LNCaP clone FGC (cell line): Measurements from ENCODE around the gene ATP2A1.
"Not testable (repeated sequence)": the region's sequence is repeated elsewhere in the genome, so short reads cannot be mapped to it uniquely, and the experiment has no call there.

Experiments used
- DNase-seq: peaks from one replicate; pipeline ENCODE4 v3.0.0-alpha.2; 2011; ENCODE audit warnings: low read depth
- H3K4me3 ChIP-seq: 2 replicates; pipeline ENCODE4 v1.5.1; 2011; ENCODE audit warnings: mild to moderate bottlenecking, low read depth, low read length, control low read depth
- TF ChIP-seq, protein P1 (sequence below): IDR thresholded peaks from 2 replicates; pipeline ENCODE4 v1.5.1; 2012; ENCODE audit warnings: mild to moderate bottlenecking; ENCODE audit not compliant: control insufficient read depth, insufficient read depth; ENCODE audit errors: extremely low read depth

ATP2A1 gene

GRCh38 chr16:28923231-28923587 lies 44.9 kb downstream of the ATP2A1 start:
- peak overlapping the region; percentile 81 for H3K4me3 ChIP-seq
- TF ChIP-seq, protein P1, sequence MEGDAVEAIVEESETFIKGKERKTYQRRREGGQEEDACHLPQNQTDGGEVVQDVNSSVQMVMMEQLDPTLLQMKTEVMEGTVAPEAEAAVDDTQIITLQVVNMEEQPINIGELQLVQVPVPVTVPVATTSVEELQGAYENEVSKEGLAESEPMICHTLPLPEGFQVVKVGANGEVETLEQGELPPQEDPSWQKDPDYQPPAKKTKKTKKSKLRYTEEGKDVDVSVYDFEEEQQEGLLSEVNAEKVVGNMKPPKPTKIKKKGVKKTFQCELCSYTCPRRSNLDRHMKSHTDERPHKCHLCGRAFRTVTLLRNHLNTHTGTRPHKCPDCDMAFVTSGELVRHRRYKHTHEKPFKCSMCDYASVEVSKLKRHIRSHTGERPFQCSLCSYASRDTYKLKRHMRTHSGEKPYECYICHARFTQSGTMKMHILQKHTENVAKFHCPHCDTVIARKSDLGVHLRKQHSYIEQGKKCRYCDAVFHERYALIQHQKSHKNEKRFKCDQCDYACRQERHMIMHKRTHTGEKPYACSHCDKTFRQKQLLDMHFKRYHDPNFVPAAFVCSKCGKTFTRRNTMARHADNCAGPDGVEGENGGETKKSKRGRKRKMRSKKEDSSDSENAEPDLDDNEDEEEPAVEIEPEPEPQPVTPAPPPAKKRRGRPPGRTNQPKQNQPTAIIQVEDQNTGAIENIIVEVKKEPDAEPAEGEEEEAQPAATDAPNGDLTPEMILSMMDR = no peak
- peak; percentile 67 for DNase-seq

DNA sequence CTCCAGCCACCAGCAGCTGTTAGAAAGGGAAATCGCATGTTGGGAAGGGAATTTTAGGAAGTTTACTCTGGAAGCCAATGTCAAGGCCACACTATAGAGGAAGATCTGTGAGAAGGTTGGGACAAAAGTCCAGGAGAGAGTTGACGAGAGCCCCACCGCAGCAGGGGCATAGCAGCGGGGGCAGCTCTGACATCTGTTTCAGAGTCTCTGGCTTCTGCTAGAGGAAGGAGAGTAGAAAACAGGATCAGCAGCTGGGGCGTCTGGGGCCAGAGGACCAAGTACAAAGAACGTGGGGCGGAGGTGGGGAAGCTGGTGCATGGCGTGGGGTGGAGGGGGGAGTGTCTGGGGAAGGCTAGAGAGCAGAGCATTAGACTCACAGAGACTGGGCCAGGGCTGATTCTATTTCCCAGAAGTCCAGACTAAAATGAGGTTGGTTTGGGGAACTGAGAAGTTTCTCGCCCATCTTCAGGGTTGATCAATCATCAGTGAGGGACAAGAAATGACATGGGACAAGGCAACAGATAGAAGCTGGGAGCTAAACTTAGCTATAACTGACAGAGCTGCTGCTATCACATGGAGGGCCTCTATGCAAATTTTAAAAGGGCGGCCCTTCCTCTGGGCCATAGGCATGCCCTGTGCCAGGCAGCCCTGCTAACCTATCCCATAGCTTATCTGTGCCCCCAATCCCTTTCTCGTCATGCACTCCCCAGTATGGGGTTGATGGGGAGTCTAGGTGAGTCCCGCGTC lies 45.5 kb downstream of the ATP2A1 start:
- DNase-seq = no peak
- H3K4me3 ChIP-seq = peak overlapping the region; percentile 81
- TF ChIP-seq, protein P1 = no peak

DNA sequence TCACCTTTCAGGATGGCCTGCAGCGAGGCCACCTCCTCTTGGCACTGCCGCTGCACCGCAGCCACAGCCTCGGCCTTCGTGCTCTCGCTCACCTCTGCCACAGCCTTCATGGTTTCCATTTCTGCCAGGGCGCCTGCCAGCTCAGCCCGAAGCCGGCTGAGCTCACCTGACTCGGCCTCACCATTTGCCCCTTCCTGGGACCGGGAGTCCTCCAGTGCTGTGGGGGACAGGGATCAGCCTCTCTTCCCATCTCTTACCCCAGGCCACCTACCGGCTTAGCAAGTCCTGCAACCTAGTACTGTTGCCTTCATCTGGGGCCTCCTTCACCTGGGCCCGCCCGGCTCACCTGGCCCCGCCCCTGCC lies 46.1 kb downstream of the ATP2A1 start:
- no peak for DNase-seq
- TF ChIP-seq, protein P1 = no peak
- peak overlapping the region; percentile 81 for H3K4me3 ChIP-seq

DNA sequence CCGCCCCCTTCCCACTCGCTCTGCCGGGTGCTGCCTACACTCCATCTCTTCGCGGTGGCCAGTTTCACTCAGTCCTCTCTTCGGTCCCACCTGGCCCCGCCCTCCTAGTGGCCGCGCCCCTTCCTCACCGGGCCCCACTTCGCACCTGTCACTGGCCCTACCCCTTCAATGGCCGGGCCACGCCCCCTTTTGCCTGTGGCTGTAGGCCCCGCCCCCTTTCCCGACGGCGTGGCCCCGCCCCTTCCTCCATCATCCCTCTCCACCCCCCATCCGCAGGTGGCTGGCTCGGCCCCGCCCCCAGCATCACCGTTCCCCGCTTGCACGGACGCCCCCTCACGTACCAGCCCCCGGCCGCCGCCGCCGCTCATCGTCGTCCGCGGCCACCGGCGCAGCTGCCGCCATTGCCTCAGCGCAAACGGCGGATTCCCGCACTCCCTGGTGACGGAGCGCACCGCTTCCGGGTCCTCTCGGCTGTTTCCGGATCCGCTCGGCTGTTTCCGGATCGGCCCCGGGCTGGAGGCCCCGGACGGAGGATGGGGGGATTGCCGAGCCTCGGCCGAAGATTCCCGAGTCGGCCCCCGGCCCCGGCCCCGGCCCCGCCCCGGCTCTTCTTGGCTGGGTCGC lies 46.6 kb downstream of the ATP2A1 start, which contains the start of gene RABEP2:
Gene RABEP2 (minus strand): TSS at position 477 of the 624 bp plus-strand sequence. CDS start 75 bp downstream, at position 402.
- DNase-seq = peak; percentile 93
- TF ChIP-seq, protein P1 = no peak
- H3K4me3 ChIP-seq = peak within 1 kb of the TSS; percentile 81

GRCh38 chr16:28925386-28926228 lies 47.3 kb downstream of the ATP2A1 start:
- peak overlapping the region; percentile 81 for H3K4me3 ChIP-seq
- DNase-seq = no peak
- TF ChIP-seq, protein P1 = no peak

GRCh38 chr16:28926284-28926683 lies 48.0 kb downstream of the ATP2A1 start:
- H3K4me3 ChIP-seq, DNase-seq: not testable (repeated sequence)

DNA sequence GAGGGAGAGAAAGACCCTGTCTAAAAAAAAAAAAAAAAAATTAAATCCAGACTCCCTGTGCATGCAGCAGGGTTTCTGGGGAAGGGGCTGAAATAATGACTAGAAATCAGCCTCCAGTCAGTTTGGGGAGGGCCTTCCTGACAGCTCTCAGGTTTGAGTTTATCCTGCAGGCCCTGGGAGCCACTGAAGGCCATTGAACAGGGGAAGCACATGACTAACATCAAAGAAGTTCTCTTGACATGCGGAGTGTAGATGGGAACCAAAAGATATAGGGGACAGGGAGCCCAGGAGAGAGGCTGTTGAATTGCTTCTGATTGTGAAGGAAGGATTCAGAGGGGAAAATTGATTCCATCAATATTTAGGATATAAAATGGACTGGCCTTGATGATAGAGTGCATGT lies 49.5 kb downstream of the ATP2A1 start:
- DNase-seq = no peak
- TF ChIP-seq, protein P1 = no peak
- H3K4me3 ChIP-seq = no peak overlapping the region
